Tibial nerve (tissue), 4 donors: ENCODE data around the gene CAP2.

Source experiments
- EP300 ChIP-seq, 2 donors: sonication (generic); formaldehyde crosslinking; IDR thresholded peaks; one replicate each; pipeline ENCODE4 v1.6.1; 2017; ENCODE audit warnings: antibody characterized with exemption in 2 of 2, mild to moderate bottlenecking in 1 of 2
- POLR2A ChIP-seq, 2 donors: fragments of 450-650 bp; IDR thresholded peaks; one replicate each; pipeline ENCODE4 v1.6.1; 2017; ENCODE audit warnings: antibody characterized with exemption in 2 of 2, mild to moderate bottlenecking in 2 of 2, moderate library complexity in 2 of 2
- TF ChIP-seq, protein P1 (sequence below), 5 experiments: fragments of 200-600 bp in 3 of 5; fragments of 450-650 bp in 2 of 5; sonication (generic) in 3 of 5; IDR thresholded peaks; one replicate each; pipeline ENCODE4 v1.5.1; 2016 to 2019; ENCODE audit warnings: antibody characterized with exemption in 5 of 5, mild to moderate bottlenecking in 3 of 5, moderate library complexity in 2 of 5

- TF ChIP-seq, protein P1, sequence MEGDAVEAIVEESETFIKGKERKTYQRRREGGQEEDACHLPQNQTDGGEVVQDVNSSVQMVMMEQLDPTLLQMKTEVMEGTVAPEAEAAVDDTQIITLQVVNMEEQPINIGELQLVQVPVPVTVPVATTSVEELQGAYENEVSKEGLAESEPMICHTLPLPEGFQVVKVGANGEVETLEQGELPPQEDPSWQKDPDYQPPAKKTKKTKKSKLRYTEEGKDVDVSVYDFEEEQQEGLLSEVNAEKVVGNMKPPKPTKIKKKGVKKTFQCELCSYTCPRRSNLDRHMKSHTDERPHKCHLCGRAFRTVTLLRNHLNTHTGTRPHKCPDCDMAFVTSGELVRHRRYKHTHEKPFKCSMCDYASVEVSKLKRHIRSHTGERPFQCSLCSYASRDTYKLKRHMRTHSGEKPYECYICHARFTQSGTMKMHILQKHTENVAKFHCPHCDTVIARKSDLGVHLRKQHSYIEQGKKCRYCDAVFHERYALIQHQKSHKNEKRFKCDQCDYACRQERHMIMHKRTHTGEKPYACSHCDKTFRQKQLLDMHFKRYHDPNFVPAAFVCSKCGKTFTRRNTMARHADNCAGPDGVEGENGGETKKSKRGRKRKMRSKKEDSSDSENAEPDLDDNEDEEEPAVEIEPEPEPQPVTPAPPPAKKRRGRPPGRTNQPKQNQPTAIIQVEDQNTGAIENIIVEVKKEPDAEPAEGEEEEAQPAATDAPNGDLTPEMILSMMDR (IDR thresholded peaks at IDR 0.05) = no peak
- TF ChIP-seq POLR2A (IDR thresholded peaks at IDR 0.05) = no peak
- TF ChIP-seq EP300 (IDR thresholded peaks at IDR 0.05) = no peak
These were observed 159.5 kb downstream of the CAP2 start for GRCh38 chr6:17552861-17553260.
